Muscle layer of colon (tissue), 2 donors: ENCODE results near the gene IWS1.

ENCODE experiments used
- H3K27ac ChIP-seq: one replicate; pipeline ENCODE4 v1.7.0; 2013; ENCODE audit warnings: low read depth, mild to moderate bottlenecking, low read length, moderate library complexity
- H3K27me3 ChIP-seq, 2 donors: one replicate each; pipeline ENCODE4 v1.7.0; 2013; ENCODE audit warnings: low read length in 2 of 2, mild to moderate bottlenecking in 2 of 2; ENCODE audit not compliant: insufficient read depth in 2 of 2, control insufficient read depth in 1 of 2
- H3K36me3 ChIP-seq: one replicate; pipeline ENCODE4 v1.7.0; 2013; ENCODE audit warnings: mild to moderate bottlenecking, low read length; ENCODE audit not compliant: insufficient read depth
- H3K4me1 ChIP-seq: one replicate; pipeline ENCODE4 v1.7.0; 2013; ENCODE audit warnings: mild to moderate bottlenecking, low read length; ENCODE audit not compliant: insufficient read depth
- H3K4me3 ChIP-seq, 2 donors: one replicate each; pipeline ENCODE4 v1.7.0; 2013; ENCODE audit warnings: low read length in 2 of 2, low read depth in 1 of 2, mild to moderate bottlenecking in 1 of 2, moderate library complexity in 1 of 2
- H3K9ac ChIP-seq: one replicate; pipeline ENCODE4 v1.7.0; 2013; ENCODE audit warnings: low read length
- H3K9me3 ChIP-seq: one replicate; pipeline ENCODE4 v1.7.0; 2013; ENCODE audit warnings: mild to moderate bottlenecking, low read length
- donor health status: abdominal sarcoma.
- donor health status: Adenocarcinoma of cecum.

IWS1 gene

DNA sequence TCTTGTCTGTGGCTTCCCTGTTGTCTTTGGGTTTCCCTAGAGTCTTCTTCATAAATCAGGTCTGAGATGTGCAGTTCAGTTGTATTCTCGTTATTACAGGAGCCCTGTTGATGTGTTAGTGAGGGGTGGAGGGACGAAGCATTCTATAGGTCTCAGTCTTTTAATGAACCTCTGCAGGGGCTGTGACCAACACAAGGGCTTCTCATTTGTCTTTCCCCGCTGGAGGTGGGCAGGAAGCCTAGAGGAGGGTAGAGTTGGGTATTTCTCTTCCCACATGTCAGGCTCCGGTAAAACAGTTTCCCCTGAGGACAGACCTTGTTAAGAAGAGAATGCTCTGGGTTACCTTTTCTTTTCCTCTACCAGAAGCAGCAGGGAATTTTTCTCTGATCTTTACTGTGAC lies 76.9 kb downstream of the IWS1 start:
- H3K4me1 ChIP-seq: no peaks in the 10 kb centered on the region
- H3K27ac ChIP-seq: no peak overlapping the region
- H3K27me3 ChIP-seq: no peaks in the 10 kb centered on the region
- H3K4me3 ChIP-seq: no peak overlapping the region
- no peak overlapping the region for H3K9ac ChIP-seq
- H3K9me3 ChIP-seq: no peaks in the 10 kb centered on the region
- H3K36me3 ChIP-seq: no peaks in the 10 kb centered on the region

DNA sequence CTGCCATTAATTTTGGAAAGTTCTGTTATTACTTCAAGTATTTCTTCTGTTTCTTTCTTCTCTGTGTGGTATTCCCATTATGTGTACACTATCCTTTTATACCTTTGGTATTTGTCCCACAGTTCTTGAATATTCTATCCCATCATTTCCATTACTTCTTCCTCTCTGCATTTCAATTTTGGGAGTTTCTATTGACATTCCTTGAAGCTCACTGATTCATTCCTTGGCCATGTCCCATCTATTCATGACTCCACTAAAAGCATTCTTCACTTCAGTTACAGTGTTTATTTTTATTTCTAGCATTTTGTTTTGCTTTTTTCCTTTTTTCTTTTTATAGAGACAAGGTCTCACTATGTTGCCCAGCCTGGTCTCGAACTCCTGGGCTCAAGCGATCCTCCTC lies 77.8 kb downstream of the IWS1 start:
- no peaks in the 10 kb centered on the region for H3K36me3 ChIP-seq
- H3K4me3 ChIP-seq: no peak overlapping the region
- H3K9ac ChIP-seq: no peak overlapping the region
- no peak overlapping the region for H3K27ac ChIP-seq
- no peaks in the 10 kb centered on the region for H3K9me3 ChIP-seq
- no peaks in the 10 kb centered on the region for H3K4me1 ChIP-seq
- H3K27me3 ChIP-seq: no peaks in the 10 kb centered on the region

DNA sequence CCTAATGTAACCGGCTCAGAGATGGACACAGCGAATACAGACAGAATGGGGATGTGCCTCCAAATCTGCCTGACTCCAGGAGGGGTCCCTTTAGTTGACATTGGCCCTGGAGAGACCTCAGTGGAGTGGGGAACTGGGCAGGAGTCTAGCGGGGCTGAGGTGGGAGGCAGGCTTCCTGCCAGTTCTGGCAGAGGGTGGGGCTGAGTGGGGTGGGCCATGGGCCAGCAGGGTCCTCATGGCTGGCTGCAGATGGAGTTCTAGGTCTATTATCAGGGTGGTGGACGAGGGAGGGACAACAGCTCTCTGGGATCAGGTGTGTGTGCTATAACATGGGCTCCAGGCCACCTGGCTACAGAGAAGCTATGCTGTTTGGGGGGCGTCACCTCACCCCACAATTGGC lies 86.9 kb downstream of the IWS1 start:
- no peak overlapping the region for H3K27ac ChIP-seq
- no peaks in the 10 kb centered on the region for H3K36me3 ChIP-seq
- H3K9me3 ChIP-seq: no peaks in the 10 kb centered on the region
- H3K4me3 ChIP-seq: no peak overlapping the region
- H3K9ac ChIP-seq: no peak overlapping the region
- H3K27me3 ChIP-seq: no peaks in the 10 kb centered on the region
- no peaks in the 10 kb centered on the region for H3K4me1 ChIP-seq

DNA sequence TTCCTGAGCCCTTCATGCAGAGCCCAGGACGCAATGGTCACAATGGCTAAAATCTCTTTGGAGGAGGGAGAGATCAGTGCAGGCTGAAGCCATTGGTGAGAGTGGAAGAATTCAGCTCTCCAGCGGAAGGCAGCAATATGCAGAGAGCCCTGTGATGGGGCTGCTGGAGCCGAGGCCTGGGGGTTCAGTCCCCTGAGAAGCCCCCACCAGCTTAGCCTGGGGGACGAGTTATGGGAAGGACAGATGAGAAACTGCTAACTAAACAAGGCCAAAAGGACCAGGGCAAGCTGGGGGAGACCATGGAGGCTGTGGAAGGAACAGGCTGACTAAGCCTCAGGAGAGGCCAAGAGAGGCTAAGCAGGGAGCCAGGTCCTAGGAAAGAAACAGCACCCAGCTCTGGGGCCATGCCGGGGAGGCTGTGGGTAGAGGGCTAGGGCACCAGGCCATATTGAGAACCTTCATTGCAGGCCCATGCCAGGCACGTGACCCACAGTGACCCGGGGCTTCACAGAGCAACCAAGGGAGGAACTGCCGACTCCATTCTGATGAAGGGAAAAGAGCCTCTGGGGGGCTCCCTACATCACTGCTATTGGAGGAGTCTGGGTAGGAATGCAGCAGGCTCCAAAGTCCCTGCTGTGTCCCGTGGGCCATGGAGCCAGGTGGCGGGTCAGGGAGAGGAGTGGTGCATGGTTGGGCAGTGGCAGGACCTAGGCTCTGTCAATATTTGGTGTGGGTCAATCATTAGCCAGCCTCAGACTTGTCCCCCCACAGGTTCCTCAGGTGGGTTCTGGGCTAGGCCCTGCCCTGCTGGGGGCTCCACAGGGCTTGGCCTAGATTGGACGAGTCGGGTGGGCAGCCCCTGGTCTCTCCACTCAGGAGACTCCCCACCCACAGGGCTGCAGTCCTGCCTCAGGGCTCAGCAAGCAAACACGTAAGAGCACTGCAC lies 88.2 kb downstream of the IWS1 start:
- Histone ChIP-seq H3K27ac (no peak overlapping the region), H3K4me3 (no peak overlapping the region), H3K27me3 (no peaks in the 10 kb centered on the region), H3K9ac (no peak overlapping the region), H3K4me1 (no peaks in the 10 kb centered on the region), H3K9me3 (no peaks in the 10 kb centered on the region), H3K36me3 (no peaks in the 10 kb centered on the region)

DNA sequence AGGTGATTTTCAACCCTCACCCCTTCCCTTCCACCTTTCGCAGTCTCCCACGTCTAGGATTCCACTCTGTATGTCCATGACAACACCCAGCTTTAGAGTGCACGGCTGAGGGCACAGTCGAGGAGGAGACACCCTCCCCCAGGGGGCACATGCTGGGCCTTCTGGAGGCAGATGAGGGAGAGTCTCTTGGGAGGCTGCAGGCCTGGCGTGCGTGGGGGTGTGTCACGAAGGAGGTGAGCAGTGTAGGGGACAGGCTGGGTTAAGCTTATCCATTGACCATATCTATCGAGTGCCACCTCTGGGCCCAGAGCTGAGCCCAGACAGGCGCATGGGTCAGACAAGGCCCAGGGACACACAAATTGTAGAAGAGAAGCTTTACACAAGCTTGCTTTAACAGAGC lies 89.2 kb downstream of the IWS1 start:
- H3K27ac ChIP-seq: no peak overlapping the region
- no peaks in the 10 kb centered on the region for H3K9me3 ChIP-seq
- H3K4me1 ChIP-seq: no peaks in the 10 kb centered on the region
- no peak overlapping the region for H3K4me3 ChIP-seq
- no peaks in the 10 kb centered on the region for H3K36me3 ChIP-seq
- no peaks in the 10 kb centered on the region for H3K27me3 ChIP-seq
- no peak overlapping the region for H3K9ac ChIP-seq

DNA sequence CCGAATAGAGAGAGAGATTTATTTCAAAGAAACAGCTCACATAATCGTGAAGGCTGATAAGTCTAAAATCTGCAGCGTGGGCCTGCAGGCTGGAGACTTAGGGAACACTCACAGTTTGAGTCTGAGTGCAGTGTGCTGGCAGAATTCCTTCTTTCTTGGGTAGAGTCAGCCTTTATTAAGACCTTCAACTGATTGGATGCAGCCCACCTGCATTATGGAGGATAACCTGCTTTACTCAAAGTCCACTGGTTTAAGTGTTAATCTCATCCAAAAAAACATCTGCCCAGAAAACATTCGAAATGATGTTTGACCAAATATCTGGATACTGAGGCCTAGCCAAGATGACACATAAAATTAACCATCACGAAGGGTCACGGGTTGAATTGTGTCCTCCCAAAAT lies 91.8 kb downstream of the IWS1 start:
- no peaks in the 10 kb centered on the region for H3K36me3 ChIP-seq
- H3K9ac ChIP-seq: no peak overlapping the region
- H3K4me3 ChIP-seq: no peak overlapping the region
- H3K9me3 ChIP-seq: no peaks in the 10 kb centered on the region
- H3K27me3 ChIP-seq: no peaks in the 10 kb centered on the region
- H3K27ac ChIP-seq: no peak overlapping the region
- no peaks in the 10 kb centered on the region for H3K4me1 ChIP-seq

DNA sequence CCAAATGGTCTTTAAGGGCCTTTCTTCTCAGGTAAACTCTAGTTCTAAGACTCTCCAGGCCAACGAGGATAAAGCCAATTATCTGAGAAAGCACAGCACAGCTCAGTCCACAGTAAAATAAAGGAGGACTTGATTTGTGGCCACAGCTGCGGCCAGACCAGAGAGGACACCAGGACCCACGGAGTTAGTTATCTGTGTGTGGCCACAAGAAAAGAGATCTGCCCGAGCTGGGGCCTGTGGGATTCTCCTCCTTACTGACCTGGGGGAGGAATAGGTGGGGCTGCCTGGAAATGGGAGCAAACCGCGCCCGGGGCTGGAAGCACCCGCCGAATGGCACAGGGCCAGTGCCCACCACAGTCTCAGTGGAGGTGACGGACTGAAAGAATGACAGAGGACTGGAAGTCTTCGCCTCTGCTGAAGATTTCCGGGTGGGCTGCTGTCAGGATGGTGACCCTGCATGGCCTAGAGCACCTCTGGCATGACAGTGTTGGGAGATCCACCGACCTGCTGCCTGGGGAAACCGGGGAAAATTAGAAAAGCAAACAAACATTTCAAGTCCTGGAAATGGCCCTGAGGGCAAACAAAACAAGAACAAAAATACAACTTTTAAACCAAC lies 94.8 kb downstream of the IWS1 start:
- no peaks in the 10 kb centered on the region for H3K27me3 ChIP-seq
- no peaks in the 10 kb centered on the region for H3K36me3 ChIP-seq

More for the DNA sequence above, 94.8 kb downstream of the IWS1 start:
- no peak overlapping the region for H3K4me3 ChIP-seq
- H3K9ac ChIP-seq: no peak overlapping the region
- no peak overlapping the region for H3K27ac ChIP-seq
- no peaks in the 10 kb centered on the region for H3K9me3 ChIP-seq
- H3K4me1 ChIP-seq: no peaks in the 10 kb centered on the region
